Keratinocyte (primary cell): Measurements from ENCODE around the gene PRPF6.

Source experiments
- EZH2 ChIP-seq: IDR thresholded peaks from one replicate; pipeline ENCODE4 v1.6.1; 2012; ENCODE audit warnings: inconsistent platforms, mild to moderate bottlenecking, low read length, moderate library complexity
- TF ChIP-seq, protein P1 (sequence below), 3 experiments: IDR thresholded peaks in 1 of 3; conservative IDR thresholded peaks in 1 of 3; optimal IDR thresholded peaks in 1 of 3; 2 replicates in 2 of 3; 3 replicates in 1 of 3; pipeline versions ENCODE3 to v1.5.1; 2011; ENCODE audit warnings: low read length in 3 of 3, mild to moderate bottlenecking in 3 of 3, moderate library complexity in 2 of 3, control low read depth in 1 of 3, inconsistent platforms in 1 of 3; ENCODE audit not compliant: insufficient read depth in 2 of 3; ENCODE audit errors: extremely low read depth in 1 of 3

DNA sequence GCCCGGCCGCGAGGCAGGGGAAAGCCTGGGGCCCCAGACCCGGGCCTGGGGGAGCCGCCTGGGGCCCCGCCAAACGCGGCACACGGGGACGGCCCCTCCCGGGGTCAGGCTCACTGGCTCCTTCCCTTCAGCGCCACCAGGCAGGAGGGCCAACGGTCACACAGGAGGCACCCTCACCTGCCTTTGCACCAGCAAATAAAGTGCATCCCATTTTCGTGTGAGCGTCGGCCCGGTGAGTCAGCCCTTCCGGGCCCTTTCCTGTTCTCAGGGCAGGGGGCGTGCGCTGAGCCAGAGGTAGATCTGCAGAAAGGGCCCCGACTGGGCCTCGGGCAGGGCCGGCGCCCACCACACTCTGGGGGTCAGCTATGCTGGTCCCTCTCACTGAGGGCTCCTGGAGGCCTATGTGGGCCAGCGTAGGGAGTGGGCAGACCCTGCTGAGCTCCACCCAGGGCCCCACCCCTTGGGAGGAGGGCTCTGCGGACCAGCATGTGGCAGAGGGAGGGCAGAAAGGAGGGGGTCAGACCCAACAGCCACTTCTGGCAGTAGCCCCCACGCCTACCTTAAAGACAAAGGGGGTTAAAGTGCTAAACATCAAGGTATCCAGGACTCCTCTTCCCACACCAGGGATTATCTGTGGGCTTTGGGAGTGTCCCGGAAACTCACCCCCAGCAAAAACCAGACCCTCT, 23.8 kb upstream of the PRPF6 start:
- no peak for TF ChIP-seq EZH2
- TF ChIP-seq, protein P1, sequence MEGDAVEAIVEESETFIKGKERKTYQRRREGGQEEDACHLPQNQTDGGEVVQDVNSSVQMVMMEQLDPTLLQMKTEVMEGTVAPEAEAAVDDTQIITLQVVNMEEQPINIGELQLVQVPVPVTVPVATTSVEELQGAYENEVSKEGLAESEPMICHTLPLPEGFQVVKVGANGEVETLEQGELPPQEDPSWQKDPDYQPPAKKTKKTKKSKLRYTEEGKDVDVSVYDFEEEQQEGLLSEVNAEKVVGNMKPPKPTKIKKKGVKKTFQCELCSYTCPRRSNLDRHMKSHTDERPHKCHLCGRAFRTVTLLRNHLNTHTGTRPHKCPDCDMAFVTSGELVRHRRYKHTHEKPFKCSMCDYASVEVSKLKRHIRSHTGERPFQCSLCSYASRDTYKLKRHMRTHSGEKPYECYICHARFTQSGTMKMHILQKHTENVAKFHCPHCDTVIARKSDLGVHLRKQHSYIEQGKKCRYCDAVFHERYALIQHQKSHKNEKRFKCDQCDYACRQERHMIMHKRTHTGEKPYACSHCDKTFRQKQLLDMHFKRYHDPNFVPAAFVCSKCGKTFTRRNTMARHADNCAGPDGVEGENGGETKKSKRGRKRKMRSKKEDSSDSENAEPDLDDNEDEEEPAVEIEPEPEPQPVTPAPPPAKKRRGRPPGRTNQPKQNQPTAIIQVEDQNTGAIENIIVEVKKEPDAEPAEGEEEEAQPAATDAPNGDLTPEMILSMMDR (optimal IDR thresholded peaks at IDR 0.05 in 1 of 3, IDR thresholded peaks at IDR 0.05 in 1 of 3, conservative IDR thresholded peaks at IDR 0.05 in 1 of 3; ENCODE audit: extremely low read depth in 1 of 3, insufficient read depth in 2 of 3, low read length in 3 of 3), result peak in 1 of 3 experiments; percentile 29
